ENCODE results near the gene CPD. TPM values are rescaled to one million over a fixed set of nuclear protein-coding genes. Genes with fewer than 3 reads are reported as not detected.

Gene CPD
- total and polyA plus RNA-seq, 9 of the 15 experiments (the other 6 are each of a cell fraction or from before 2014, with no cell fraction given) = 4.5 to 24.4 (median 20.4) TPM

GRCh38 chr17:30482555-30482954, 103.8 kb downstream of the CPD start:
- Histone ChIP-seq H3K4me1 (replicated peaks in 1 of 2; ENCODE audit: control insufficient read depth in 2 of 2, insufficient read depth in 2 of 2, low read length in 2 of 2) (peaks cover 0 to 2% of the 10 kb centered on the region in 2 experiments; a peak in 1 of 5 replicates), H3K27me3 (ENCODE audit: control insufficient read depth in 2 of 2, insufficient read depth in 2 of 2, low read length in 2 of 2) (no peaks in the 10 kb centered on the region), H3K36me3 (ENCODE audit: control insufficient read depth, insufficient read depth, low read length) (peaks cover 83% of the 10 kb centered on the region), H3K27ac (ENCODE audit: extremely low read depth, low read depth, low read length) (no peak overlapping the region), H3K79me2 (ENCODE audit: control insufficient read depth, insufficient read depth, low read length) (peaks cover 29% of the 10 kb centered on the region), H3K4me2 (ENCODE audit: insufficient read depth, low read length) (no peak overlapping the region), H4K20me1 (replicated peaks; ENCODE audit: control insufficient read depth, insufficient read depth, low read length) (no peaks in the 10 kb centered on the region), H3K9me1 (ENCODE audit: control insufficient read depth, insufficient read depth, low read length) (no peaks in the 10 kb centered on the region), H3K4me3 (no peak overlapping the region), H2AFZ (ENCODE audit: low read depth, low read length) (no peak overlapping the region), H3K9ac (ENCODE audit: insufficient read depth in 1 of 2, low read depth in 2 of 2, low read length in 2 of 2) (no peak overlapping the region), H3K9me3 (replicated peaks; ENCODE audit: control insufficient read depth, insufficient read depth, low read depth, low read length) (no peaks in the 10 kb centered on the region)
- BruUV-seq (replicated peaks) = no TSS peak
- intact Hi-C loops (cut with micrococcal nuclease) = no loop called here
- no peak for FAIRE-seq
- in situ Hi-C loops (cut with MboI) = no loop called here
- DNase-seq (ENCODE audit: extremely low read depth in 1 of 4, low spot score in 3 of 4) = no peak
- ATAC-seq = no peak
- ChIA-PET CTCF (ENCODE audit: low intra/inter-chr PET ratio) (no interaction called here), POLR2A (interaction anchor here (0.6 to 1.2 kb wide), 2 partner anchors 12 to 73 kb away, joined by 3 read pairs; no protein-coding TSS in a partner anchor)
- TF ChIP-seq MXI1 (IDR thresholded peaks at IDR 0.05; ENCODE audit: low read depth, low read length) = no peak
- no peak for TF ChIP-seq GATA2 (CRISPR knock-in tag; IDR thresholded peaks at IDR 0.05)
- no peak for TF ChIP-seq CBFB (CRISPR knock-in tag; IDR thresholded peaks at IDR 0.05)
- TF ChIP-seq CREB3L1 (IDR thresholded peaks at IDR 0.05; ENCODE audit: borderline replicate concordance, low read depth) = no peak

DNA sequence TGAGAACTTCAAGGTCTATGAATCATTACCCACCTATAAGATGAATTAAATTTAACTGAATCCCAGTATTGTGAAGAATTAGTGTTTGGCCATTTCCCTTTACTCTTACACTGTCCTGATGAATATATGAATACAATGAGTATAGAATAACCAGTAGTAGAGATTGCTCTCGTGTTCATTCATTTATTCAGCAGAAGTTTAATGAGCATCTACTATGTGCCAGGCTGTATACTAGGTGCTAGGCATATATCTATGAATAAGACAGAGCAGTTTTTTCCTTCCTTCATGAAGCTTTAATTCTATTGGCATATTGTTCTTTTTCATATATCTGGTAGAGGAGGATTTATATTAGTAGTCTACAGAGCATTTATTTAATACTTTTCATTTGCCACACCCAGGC, 104.4 kb downstream of the CPD start:
- Histone ChIP-seq H3K9ac (ENCODE audit: insufficient read depth in 1 of 2, low read depth in 2 of 2, low read length in 2 of 2) (no peak overlapping the region), H2AFZ (ENCODE audit: low read depth, low read length) (no peak overlapping the region), H3K36me3 (ENCODE audit: control insufficient read depth, insufficient read depth, low read length) (peaks cover 87% of the 10 kb centered on the region), H3K27me3 (ENCODE audit: control insufficient read depth in 2 of 2, insufficient read depth in 2 of 2, low read length in 2 of 2) (no peaks in the 10 kb centered on the region), H3K27ac (ENCODE audit: extremely low read depth, low read depth, low read length) (no peak overlapping the region), H3K4me2 (ENCODE audit: insufficient read depth, low read length) (no peak overlapping the region), H3K4me1 (replicated peaks in 1 of 2; ENCODE audit: control insufficient read depth in 2 of 2, insufficient read depth in 2 of 2, low read length in 2 of 2) (peaks cover 0 to 2% of the 10 kb centered on the region in 2 experiments; a peak in 1 of 5 replicates), H3K9me3 (replicated peaks; ENCODE audit: control insufficient read depth, insufficient read depth, low read depth, low read length) (no peaks in the 10 kb centered on the region), H3K4me3 (no peak overlapping the region), H3K79me2 (ENCODE audit: control insufficient read depth, insufficient read depth, low read length) (peaks cover 23% of the 10 kb centered on the region), H4K20me1 (replicated peaks; ENCODE audit: control insufficient read depth, insufficient read depth, low read length) (no peaks in the 10 kb centered on the region), H3K9me1 (ENCODE audit: control insufficient read depth, insufficient read depth, low read length) (no peaks in the 10 kb centered on the region)
- in situ Hi-C loops (cut with MboI) = no loop called here
- no peak for TF ChIP-seq ZBTB17 (CRISPR knock-in tag; IDR thresholded peaks at IDR 0.05)
- peak; percentile 56 for TF ChIP-seq RBM25 (IDR thresholded peaks at IDR 0.05; ENCODE audit: low read depth, low read length, severe bottlenecking)
- no peak for TF ChIP-seq ZNF347 (CRISPR knock-in tag; IDR thresholded peaks at IDR 0.05; ENCODE audit: low read depth)
- peak; percentile 62 for TF ChIP-seq ZNF24 (IDR thresholded peaks at IDR 0.05)
- no peak for TF ChIP-seq E2F8 (IDR thresholded peaks at IDR 0.05; ENCODE audit: low read depth, partially characterized antibody)
- TF ChIP-seq CC2D1A (IDR thresholded peaks at IDR 0.05) = no peak
- intact Hi-C loops (cut with micrococcal nuclease) = no loop called here
- ChIA-PET CTCF (ENCODE audit: low intra/inter-chr PET ratio) (no interaction called here), POLR2A (no interaction called here)
- 95% methylated on average over 1 of the region's 1 CpG for WGBS (ENCODE audit: insufficient coverage, low coverage, missing lambda C conversion rate)
- BruUV-seq (replicated peaks) = no TSS peak
- FAIRE-seq (no peak), ATAC-seq (no peak), DNase-seq (ENCODE audit: extremely low read depth in 1 of 4, low spot score in 3 of 4) (no peak)
